Glomerular endothelial cell (primary cell): ENCODE data around the gene SGSM2. TPM values are rescaled to one million over a fixed set of nuclear protein-coding genes. Genes with fewer than 3 reads are reported as not detected.
"Not testable (repeated sequence)": the region's sequence is repeated elsewhere in the genome, so short reads cannot be mapped to it uniquely, and the experiment has no call there.

Source experiments
- DNase-seq: peaks from one replicate; pipeline ENCODE4 v3.0.0-alpha.2; 2011; ENCODE audit warnings: low read depth, low spot score; ENCODE audit errors: extremely low read depth
- total RNA-seq: library from RNA; depleted of rRNA; stranded (reverse); fragments of >200 nt; gene quantifications from 2 replicates; pipeline ENCODE4 v1.2.3, GENCODE V29; 2015

Gene SGSM2, protein sequence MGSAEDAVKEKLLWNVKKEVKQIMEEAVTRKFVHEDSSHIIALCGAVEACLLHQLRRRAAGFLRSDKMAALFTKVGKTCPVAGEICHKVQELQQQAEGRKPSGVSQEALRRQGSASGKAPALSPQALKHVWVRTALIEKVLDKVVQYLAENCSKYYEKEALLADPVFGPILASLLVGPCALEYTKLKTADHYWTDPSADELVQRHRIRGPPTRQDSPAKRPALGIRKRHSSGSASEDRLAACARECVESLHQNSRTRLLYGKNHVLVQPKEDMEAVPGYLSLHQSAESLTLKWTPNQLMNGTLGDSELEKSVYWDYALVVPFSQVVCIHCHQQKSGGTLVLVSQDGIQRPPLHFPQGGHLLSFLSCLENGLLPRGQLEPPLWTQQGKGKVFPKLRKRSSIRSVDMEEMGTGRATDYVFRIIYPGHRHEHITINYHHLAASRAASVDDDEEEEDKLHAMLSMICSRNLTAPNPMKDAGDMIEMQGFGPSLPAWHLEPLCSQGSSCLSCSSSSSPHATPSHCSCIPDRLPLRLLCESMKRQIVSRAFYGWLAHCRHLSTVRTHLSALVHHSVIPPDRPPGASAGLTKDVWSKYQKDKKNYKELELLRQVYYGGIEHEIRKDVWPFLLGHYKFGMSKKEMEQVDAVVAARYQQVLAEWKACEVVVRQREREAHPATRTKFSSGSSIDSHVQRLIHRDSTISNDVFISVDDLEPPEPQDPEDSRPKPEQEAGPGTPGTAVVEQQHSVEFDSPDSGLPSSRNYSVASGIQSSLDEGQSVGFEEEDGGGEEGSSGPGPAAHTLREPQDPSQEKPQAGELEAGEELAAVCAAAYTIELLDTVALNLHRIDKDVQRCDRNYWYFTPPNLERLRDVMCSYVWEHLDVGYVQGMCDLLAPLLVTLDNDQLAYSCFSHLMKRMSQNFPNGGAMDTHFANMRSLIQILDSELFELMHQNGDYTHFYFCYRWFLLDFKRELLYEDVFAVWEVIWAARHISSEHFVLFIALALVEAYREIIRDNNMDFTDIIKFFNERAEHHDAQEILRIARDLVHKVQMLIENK
- total RNA-seq = 42.2 and 61.4 TPM in 2 replicates

- no peak for DNase-seq
Measured at GRCh38 chr17:2336852-2337543, at the start of gene SGSM2. TSS of gene SGSM2 (plus strand) at chr17:2337501. CDS start at chr17:2337689, 188 bp downstream.

- DNase-seq = no peak
Measured at GRCh38 chr17:2289878-2290478, 47.3 kb upstream of the SGSM2 start.

- no peak for DNase-seq
Measured at GRCh38 chr17:2292100-2292499, 45.2 kb upstream of the SGSM2 start.

- DNase-seq = no peak
Measured at GRCh38 chr17:2295575-2295974, 41.7 kb upstream of the SGSM2 start.

DNA sequence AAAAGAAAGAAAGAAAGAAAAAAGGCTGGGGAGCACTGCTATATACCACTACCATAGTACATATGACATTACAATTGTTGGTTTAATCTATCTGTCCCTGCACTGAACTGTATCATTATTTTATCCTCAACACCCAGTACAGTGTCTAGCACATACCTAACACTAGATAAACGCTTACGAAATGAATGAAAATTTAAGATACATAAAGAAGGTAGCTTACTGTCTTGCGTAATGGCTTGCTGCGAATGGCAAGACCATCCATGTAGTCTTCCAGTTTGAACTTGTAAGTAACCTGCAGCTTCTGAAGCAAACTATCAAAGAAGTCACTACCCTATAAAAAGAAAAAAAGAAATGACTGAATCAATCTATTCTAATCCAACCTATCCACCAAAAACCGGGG, 40.3 kb upstream of the SGSM2 start:
- no peak for DNase-seq

GRCh38 chr17:2299136-2299535, 38.2 kb upstream of the SGSM2 start:
- no peak for DNase-seq

GRCh38 chr17:2299756-2300155, 37.5 kb upstream of the SGSM2 start:
- no peak for DNase-seq

DNA sequence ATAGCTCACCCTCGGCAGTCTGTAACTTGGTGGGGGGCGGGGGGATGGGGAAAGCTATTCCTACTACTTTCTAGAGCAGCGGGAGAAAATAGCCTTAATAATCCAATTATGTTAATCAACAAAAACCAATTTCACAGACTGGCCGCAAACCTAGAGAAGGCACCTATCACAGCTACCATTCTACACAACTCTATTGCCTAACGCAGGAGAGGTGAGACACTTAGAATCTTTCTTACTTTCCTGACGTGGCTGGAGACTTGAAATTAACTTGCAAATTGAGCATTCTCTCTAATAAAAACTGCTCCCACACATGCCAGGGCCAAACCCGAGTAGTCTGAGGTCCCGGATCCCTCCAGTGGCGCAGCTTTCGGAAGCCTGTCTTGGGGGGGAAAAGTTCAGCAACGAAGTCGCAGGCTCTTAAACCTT, 34.5 kb upstream of the SGSM2 start:
- no peak for DNase-seq

DNA sequence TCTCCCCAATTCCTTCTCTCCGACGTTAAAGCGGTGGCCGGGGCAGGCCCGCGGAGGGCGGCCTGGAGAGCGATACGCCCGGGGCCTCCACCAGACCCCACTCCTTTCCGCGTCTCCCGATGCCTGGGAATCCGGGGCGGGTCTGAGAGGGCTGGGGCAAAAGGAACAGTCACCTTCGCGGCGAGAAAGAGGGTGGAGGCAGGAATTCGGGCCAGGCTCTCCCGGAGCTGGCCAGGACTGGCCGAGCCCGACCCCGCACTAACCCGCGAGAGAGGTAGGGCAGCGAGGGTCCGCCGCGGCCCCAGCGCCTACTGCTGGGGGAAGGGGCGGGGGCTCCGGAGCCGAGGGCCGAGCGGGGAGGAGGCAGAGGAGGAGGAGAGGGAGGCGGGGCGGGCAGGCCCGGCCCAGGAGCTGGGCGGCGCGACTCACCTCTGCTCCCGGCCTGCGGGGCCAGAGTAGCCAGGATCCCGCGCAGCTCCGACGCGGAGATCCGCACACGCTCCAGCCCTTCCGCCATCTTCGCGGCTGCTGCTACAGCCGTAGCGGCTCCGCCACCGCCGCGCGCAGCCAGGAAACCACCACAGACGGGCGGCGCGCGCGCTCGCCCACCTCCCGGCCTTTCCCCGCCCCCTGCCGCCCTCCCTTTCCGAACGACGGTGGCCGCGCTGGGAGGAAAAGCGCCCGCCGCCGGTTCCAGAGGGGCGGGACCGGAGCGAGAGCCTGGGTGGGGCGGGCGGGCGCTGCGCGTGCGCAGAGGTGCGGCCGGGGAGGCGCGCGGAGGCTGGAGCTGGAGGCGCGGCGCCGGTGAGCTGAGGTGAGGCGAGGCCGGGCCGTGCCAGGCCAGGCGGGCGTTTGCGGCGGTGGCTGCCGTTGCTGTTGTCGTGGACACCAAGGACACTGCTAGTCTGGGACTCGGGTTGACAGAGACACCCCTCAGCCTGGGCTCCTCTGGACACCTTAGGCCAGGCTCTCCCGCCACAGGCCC, 33.8 kb upstream of the SGSM2 start, which contains the start of the genes SMG6 and SRR:
SMG6 (minus strand) TSS at position 582 of the 985 bp plus-strand sequence; CDS start at position 517, 65 bp downstream.
SRR (plus strand) TSS at position 747 of the 985 bp plus-strand sequence. CDS start 11,611 bp downstream, outside the sequence.
- DNase-seq = no peak

GRCh38 chr17:2304931-2305330, 32.4 kb upstream of the SGSM2 start:
- no peak for DNase-seq

- DNase-seq = no peak
Measured at GRCh38 chr17:2309338-2310154, 27.8 kb upstream of the SGSM2 start.

- DNase-seq = no peak
Measured at GRCh38 chr17:2312736-2313135, 24.6 kb upstream of the SGSM2 start.

DNA sequence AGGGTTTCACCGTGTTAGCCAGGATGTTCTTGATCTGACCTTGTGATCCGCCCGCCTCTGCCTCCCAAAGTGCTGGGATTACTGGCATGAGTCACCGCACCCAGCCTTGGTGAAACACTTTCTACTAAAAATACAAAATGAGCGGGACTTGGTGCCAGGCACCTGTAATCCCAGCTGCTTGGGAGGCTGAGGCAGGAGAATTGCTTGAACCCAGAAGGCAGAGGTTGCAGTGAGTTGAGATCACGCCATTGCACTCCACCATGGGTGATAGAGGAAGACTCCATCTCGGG, 20.4 kb upstream of the SGSM2 start:
- DNase-seq = not testable (repeated sequence)

- DNase-seq = no peak
Measured at GRCh38 chr17:2317796-2318195, 19.5 kb upstream of the SGSM2 start.

DNA sequence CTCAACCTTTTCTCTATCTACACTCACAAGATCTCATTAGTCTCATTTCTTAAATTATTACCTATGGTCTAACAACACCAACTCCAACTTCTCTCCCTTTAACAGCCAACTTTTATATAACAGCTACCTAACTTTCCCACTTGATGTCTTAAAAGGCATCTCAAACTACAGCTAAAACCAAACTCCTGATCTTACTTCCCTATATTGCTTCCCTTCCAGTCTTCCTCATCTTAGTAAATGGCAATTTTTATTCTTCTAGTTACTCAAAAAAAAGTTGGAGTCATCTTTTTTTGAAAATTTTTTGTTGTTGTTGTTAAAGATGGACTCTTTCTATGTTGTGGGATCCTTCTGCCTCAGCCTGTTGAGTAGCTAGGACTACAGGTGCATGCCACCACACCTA, 18.2 kb upstream of the SGSM2 start:
- DNase-seq = no peak

GRCh38 chr17:2321399-2321798, 15.9 kb upstream of the SGSM2 start:
- DNase-seq = no peak

- no peak for DNase-seq
Measured at GRCh38 chr17:2323629-2324314, 13.5 kb upstream of the SGSM2 start.

GRCh38 chr17:2331303-2331702, 6.0 kb upstream of the SGSM2 start:
- no peak for DNase-seq
